T-helper 2 cell (primary cell): ENCODE data around the gene KIT.
A peak's percentile ranks its signal among the peaks of the same experiment; 100 is the strongest.
"Not testable (repeated sequence)": the region's sequence is repeated elsewhere in the genome, so short reads cannot be mapped to it uniquely, and the experiment has no call there.

ENCODE experiments used
- DNase-seq, 5 experiments: peaks; one replicate each; pipeline versions ENCODE4 v3.0.0 to v3.0.0-alpha.2; 2012 to 2022
- total RNA-seq, 2 donors: gene quantifications; one replicate each; lab custom pipeline; 2026; lab: John Stamatoyannopoulos, UW

KIT gene
- 0 to 0.27 reads per million in 2 donors for total RNA-seq

GRCh38 chr4:54657551-54658251 is at the start of gene KIT:
KIT (plus strand) TSS chr4:54657957; CDS start chr4:54658015, 58 bp downstream.
- DNase-seq: peak in 2 of 5 experiments; percentile 12 to 50

- no peak for DNase-seq
Measured at GRCh38 chr4:54609310-54609709, 48.4 kb upstream of the KIT start.

DNA sequence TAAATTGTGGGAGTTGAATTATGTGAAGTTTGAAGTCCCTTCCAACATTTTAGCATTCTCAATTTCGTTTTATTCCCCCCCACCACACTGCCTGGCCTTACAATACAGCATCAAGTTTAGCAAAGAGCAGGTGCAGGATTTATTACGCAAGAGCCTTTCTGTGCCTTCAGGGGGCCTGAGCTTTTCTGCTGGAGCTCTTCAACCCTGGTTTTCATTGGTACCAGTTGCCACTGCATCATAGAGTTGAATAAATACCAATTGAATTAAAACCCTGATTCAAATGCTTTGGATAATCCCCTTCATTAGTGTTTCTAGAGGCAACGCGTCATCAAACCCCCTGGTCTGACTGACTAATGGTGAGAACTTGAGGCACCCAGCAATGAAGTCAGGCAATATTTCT is 43.6 kb upstream of the KIT start:
- DNase-seq: no peak

GRCh38 chr4:54620773-54621172 is 37.0 kb upstream of the KIT start:
- DNase-seq: no peak

DNA sequence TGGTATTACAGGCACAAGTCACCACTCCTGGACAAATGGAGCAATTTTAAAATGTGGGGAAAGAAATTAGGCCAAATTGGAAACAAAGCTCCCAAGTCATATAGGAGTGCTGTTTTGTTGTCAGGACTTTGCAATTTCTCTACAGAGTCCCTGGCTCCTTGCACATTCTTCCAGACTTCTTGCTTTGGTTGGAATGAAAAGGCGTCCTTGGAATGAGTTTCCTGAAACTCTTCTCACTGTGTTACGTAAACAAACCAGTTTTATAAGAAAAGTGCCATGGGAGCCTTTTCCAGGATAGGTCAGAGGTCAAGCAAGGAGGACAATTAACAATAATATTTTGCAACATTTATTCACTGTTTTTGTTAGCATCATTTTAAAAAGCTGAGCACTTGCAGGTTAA is 32.4 kb upstream of the KIT start:
- no peak for DNase-seq

DNA sequence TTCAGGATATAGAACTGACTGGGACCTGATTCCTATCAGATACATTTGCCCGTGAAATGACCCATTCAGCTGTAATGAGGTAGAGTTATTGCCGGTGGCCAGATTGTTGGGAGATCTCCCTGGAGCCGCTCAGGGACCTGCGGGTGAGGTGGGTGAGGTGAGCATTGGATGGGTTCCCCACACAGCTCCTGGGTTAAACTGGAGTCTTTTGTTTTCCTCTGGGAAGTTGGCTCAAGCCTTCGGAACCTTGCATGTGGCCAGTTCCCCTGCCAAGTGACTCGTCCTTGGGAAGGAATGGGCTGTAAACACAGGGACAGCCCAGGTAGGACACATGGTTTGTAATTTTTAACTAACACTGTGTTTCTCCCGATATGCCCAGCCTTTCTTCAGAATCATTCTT is 31.6 kb upstream of the KIT start:
- no peak for DNase-seq

GRCh38 chr4:54632537-54632936 is 25.2 kb upstream of the KIT start:
- DNase-seq: no peak

GRCh38 chr4:54633102-54633740 is 24.5 kb upstream of the KIT start:
- DNase-seq: not testable (repeated sequence)

GRCh38 chr4:54635318-54635717 is 22.4 kb upstream of the KIT start:
- DNase-seq: no peak

GRCh38 chr4:54637325-54637724 is 20.4 kb upstream of the KIT start:
- no peak for DNase-seq

DNA sequence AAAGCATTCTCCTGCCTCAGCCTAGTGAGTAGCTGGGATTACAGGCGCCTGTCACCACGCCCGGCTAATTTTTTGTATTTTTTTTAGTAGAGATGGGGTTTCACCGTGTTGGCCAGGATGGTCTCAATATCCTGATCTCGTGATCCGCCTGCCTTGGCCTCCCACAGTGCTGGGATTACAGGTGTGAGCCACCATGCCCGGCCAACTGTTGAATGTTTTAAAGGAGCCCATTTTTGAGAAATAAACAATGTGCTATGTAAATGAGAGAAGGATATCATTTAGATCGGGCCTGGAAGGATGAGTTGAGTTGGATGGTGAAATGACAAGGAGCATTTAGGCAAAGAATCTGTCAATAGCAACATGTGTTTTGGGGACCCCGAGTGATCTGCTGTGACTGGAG is 16.7 kb upstream of the KIT start:
- DNase-seq: not testable (repeated sequence)

- DNase-seq: no peak
Measured at GRCh38 chr4:54643172-54643571, 14.6 kb upstream of the KIT start.

DNA sequence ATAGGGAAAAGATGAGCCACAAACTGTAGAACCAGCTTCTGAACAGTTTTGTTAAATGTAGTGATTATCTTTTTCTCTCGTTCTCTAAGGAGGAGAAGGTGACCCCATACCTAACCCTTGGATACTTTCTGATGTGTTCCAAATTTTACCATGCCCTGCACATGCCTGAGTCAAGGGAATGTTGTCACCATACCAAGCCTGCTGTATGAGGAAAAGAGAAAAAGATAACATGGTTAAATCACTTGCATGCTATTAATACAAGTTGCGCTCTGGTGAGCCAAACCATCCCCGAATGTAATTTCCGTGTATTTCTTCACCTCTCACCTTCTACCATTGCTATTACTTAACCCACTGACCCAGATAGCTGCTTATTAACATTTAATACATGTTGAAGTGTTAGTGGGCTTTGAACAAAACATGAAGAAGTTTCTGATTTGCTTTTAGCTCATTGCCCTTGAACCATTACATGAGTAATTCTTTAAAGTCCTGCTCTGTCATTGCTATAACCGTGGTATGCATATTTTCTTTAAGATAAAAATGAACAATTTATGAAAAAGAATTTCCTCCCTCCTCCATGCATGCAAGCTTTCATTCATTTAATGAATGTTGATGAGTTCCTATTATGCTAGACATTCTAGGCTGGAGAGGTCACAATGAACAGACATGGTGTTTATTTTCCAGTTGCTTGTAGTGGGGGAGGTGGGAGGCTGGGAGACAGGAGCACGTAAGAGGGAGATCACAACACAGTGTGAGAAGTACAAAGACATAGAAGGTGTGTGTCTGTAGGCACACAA is 13.6 kb upstream of the KIT start:
- DNase-seq: no peak

DNA sequence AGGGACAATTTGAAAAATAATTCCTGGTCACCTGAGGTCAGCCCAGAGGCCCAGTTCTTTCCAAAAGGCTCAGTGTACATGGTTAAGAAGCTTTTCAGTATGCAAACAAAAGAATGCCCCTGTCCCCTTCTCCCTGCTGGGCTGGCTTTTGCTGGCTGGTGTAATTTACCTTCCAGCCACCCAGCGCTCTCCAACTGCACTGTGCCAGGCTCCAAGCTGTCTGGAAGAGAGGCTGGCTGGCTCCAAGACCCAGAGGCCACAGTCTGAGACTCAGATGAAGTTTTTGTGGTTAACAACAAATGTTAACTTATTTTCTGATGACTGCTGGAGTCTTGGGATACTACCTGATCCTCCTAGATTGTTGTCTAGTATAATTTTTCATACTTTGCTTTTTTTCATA is 11.9 kb upstream of the KIT start:
- DNase-seq: no peak

- no peak for DNase-seq
Measured at GRCh38 chr4:54647070-54647469, 10.7 kb upstream of the KIT start.

GRCh38 chr4:54651050-54651449 is 6.7 kb upstream of the KIT start:
- no peak for DNase-seq

DNA sequence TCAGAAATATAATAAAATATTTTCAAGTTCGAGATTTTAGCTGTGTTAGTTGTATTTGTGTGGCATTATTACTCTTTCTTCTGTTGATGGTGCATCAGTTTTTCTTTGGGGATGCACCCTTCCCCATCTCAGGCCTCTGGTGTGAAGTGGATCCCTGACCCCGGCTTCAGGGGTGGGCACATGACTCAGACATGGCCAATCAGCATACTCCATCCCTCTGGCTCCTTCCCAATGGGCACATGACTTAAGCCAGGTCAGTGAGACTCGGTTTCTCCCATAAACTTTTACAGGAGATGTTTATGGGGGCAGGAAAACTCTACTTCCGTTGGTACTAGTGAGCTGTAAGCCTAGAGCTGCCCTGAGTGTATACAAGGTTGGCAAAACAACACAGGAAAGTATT is 3.0 kb upstream of the KIT start:
- no peak for DNase-seq

DNA sequence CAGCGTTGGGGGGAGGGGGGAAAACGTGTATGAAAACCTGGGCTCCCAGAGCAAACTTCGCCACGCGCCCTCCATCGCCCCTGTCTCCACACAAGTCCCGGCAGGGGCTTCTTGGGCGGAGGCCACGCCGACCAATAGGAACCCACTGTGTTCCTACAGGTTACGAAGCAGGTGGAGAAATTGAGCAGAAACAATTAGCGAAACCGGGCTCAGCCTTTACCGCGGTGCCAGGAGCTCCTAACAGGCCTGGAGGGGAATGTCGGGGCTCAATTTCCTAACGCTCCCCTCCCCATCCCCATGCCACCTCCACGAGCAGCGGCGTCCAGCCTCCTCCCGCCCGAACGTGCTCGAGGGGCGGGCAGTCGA is 589 bp upstream of the KIT start:
- DNase-seq: no peak

GRCh38 chr4:54658252-54659093 is 716 bp downstream of the KIT start:
- DNase-seq: peak in 2 of 5 experiments; percentile 26 to 53

DNA sequence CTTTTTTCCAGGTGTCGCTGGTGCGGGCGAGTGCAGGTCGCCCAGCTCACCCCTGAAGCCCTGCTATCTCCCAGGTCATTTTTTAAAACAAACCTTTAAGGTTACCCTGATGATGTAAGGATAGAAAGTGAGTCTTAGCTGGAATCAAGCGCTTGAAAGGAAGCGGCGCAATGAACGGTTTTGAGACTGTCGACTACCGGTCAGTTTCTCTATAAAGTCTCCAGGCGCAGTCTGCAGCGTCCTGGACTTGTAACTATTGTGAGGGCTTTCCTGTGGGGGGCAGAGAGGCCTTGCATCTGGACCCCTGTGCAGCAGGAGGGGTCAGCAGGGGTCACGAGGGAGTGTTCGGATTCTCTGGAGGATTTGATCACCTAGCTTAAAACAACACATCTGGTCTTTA is 1.6 kb downstream of the KIT start:
- DNase-seq: no peak

DNA sequence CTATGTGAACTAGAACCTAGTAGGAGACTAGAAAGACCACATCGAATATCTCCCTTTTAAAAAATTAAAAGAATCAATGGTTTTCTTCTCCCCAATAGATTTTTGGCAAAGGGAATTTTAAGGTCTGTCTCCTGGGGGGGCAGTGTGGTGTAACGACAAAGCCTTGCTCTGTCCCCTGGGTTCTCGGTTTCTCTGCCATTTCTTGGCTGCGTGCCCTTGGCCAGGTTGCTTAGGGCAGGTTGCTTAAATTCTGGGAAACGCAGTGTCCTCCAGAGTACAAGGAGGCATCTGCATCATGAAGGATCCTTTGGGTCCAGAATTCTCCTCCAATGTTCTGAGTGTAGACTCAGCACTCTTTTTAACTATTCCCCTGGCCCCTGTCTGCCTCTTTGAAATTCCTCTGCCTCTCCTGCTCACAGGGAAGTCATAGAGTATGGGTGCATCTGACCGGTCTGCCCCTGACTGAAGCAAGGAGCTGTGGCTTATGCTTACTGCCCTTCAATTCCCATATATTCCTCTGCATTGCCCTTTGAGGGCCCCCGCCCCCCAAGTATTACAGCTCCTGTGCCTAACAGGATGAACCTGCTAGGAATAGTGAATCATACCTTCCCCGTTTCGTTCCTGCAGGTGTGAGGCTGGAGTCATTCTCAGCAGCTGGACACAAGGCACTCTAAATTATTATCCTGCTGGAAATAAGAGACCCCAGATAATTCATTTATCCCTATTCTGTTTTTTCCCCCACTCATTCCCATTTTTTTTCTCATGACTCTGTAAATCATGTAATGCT is 2.2 kb downstream of the KIT start:
- DNase-seq: no peak

- no peak for DNase-seq
Measured at GRCh38 chr4:54660591-54660990, 2.8 kb downstream of the KIT start.
